ENCODE results near the gene INTS15.

Gene INTS15

GRCh38 chr7:6588566-6588965 lies 1.3 kb upstream of the INTS15 start:
- in situ Hi-C loops (cut with HindIII; ENCODE audit: low pct_unique_long_range_greater_than_20kb, low sequenced_read_pairs): no loop called here
- no peak for DNase-seq (ENCODE audit: low read depth in 1 of 2, low spot score in 1 of 2)

GRCh38 chr7:6589151-6589828 lies 531 bp upstream of the INTS15 start:
- no peak for DNase-seq (ENCODE audit: low read depth in 1 of 2, low spot score in 1 of 2)
- TF ChIP-seq JUND (IDR thresholded peaks at IDR 0.05; ENCODE audit: low read depth): no peak
- in situ Hi-C loops (cut with HindIII; ENCODE audit: low pct_unique_long_range_greater_than_20kb, low sequenced_read_pairs): no loop called here

More at GRCh38 chr7:6588566-6588965, 1.3 kb upstream of the INTS15 start:
- TF ChIP-seq JUND (IDR thresholded peaks at IDR 0.05; ENCODE audit: low read depth): no peak

GRCh38 chr7:6590645-6591110 lies 857 bp downstream of the INTS15 start:
- DNase-seq (ENCODE audit: low read depth in 1 of 2, low spot score in 1 of 2): peak in 1 of 2 experiments; percentile 68
- in situ Hi-C loops (cut with HindIII; ENCODE audit: low pct_unique_long_range_greater_than_20kb, low sequenced_read_pairs): no loop called here
- TF ChIP-seq JUND (IDR thresholded peaks at IDR 0.05; ENCODE audit: low read depth): no peak

- in situ Hi-C loops (cut with HindIII; ENCODE audit: low pct_unique_long_range_greater_than_20kb, low sequenced_read_pairs): no loop called here
- no peak for TF ChIP-seq JUND (IDR thresholded peaks at IDR 0.05; ENCODE audit: low read depth)
- DNase-seq (ENCODE audit: low read depth in 1 of 2, low spot score in 1 of 2): no peak
Observed at GRCh38 chr7:6600093-6600492, 10.3 kb downstream of the INTS15 start.

GRCh38 chr7:6604458-6604857 lies 14.6 kb downstream of the INTS15 start:
- TF ChIP-seq JUND (IDR thresholded peaks at IDR 0.05; ENCODE audit: low read depth): no peak
- DNase-seq (ENCODE audit: low read depth in 1 of 2, low spot score in 1 of 2): no peak
- in situ Hi-C loops (cut with HindIII; ENCODE audit: low pct_unique_long_range_greater_than_20kb, low sequenced_read_pairs): no loop called here

GRCh38 chr7:6606866-6607583 lies 17.2 kb downstream of the INTS15 start:
- TF ChIP-seq JUND (IDR thresholded peaks at IDR 0.05; ENCODE audit: low read depth): no peak
- DNase-seq (ENCODE audit: low read depth in 1 of 2, low spot score in 1 of 2): no peak
- in situ Hi-C loops (cut with HindIII; ENCODE audit: low pct_unique_long_range_greater_than_20kb, low sequenced_read_pairs): no loop called here

GRCh38 chr7:6607651-6608051 lies 17.8 kb downstream of the INTS15 start:
- no peak for DNase-seq (ENCODE audit: low read depth in 1 of 2, low spot score in 1 of 2)
- TF ChIP-seq JUND (IDR thresholded peaks at IDR 0.05; ENCODE audit: low read depth): no peak
- in situ Hi-C loops (cut with HindIII; ENCODE audit: low pct_unique_long_range_greater_than_20kb, low sequenced_read_pairs): no loop called here

- no peak for TF ChIP-seq JUND (IDR thresholded peaks at IDR 0.05; ENCODE audit: low read depth)
- no peak for DNase-seq (ENCODE audit: low read depth in 1 of 2, low spot score in 1 of 2)
- in situ Hi-C loops (cut with HindIII; ENCODE audit: low pct_unique_long_range_greater_than_20kb, low sequenced_read_pairs): no loop called here
Observed at GRCh38 chr7:6608081-6608480, 18.3 kb downstream of the INTS15 start.

GRCh38 chr7:6608794-6609193 lies 19.0 kb downstream of the INTS15 start:
- DNase-seq (ENCODE audit: low read depth in 1 of 2, low spot score in 1 of 2): no peak
- TF ChIP-seq JUND (IDR thresholded peaks at IDR 0.05; ENCODE audit: low read depth): no peak
- in situ Hi-C loops (cut with HindIII; ENCODE audit: low pct_unique_long_range_greater_than_20kb, low sequenced_read_pairs): no loop called here

- in situ Hi-C loops (cut with HindIII; ENCODE audit: low pct_unique_long_range_greater_than_20kb, low sequenced_read_pairs): no loop called here
- no peak for DNase-seq (ENCODE audit: low read depth in 1 of 2, low spot score in 1 of 2)
- TF ChIP-seq JUND (IDR thresholded peaks at IDR 0.05; ENCODE audit: low read depth): no peak
Observed at GRCh38 chr7:6612819-6613218, 23.0 kb downstream of the INTS15 start.

- DNase-seq (ENCODE audit: low read depth in 1 of 2, low spot score in 1 of 2): no peak
- no peak for TF ChIP-seq JUND (IDR thresholded peaks at IDR 0.05; ENCODE audit: low read depth)
- in situ Hi-C loops (cut with HindIII; ENCODE audit: low pct_unique_long_range_greater_than_20kb, low sequenced_read_pairs): no loop called here
Observed at GRCh38 chr7:6613706-6614105, 23.9 kb downstream of the INTS15 start.

GRCh38 chr7:6614953-6615722 lies 25.3 kb downstream of the INTS15 start, which contains the start of gene ZNF853:
Gene ZNF853 (plus strand): TSS chr7:6615610. CDS start chr7:6616175, 565 bp downstream.
- no peak for DNase-seq (ENCODE audit: low read depth in 1 of 2, low spot score in 1 of 2)
- TF ChIP-seq JUND (IDR thresholded peaks at IDR 0.05; ENCODE audit: low read depth): no peak
- in situ Hi-C loops (cut with HindIII; ENCODE audit: low pct_unique_long_range_greater_than_20kb, low sequenced_read_pairs): no loop called here

All from T47D (cell line).